DOHH2 (cell line): Measurements from ENCODE around the gene USP46.

Source experiments
- H3F3A ChIP-seq: fragments of 200-600 bp; sonication (generic), shearing (Covaris generic); 2 replicates; pipeline ENCODE4 v1.6.0; 2016; ENCODE audit warnings: antibody characterized with exemption, mild to moderate bottlenecking; ENCODE audit not compliant: control insufficient read depth, insufficient read depth
- H3K27ac ChIP-seq: fragments of 200-600 bp; sonication (generic); 2 replicates; pipeline ENCODE4 v1.5.1; 2014; ENCODE audit warnings: low read depth, mild to moderate bottlenecking, low read length, moderate library complexity
- H3K27me3 ChIP-seq: fragments of 200-600 bp; sonication (generic); 2 replicates; pipeline ENCODE4 v1.6.1; 2014; ENCODE audit warnings: mild to moderate bottlenecking, low read length, mixed read lengths; ENCODE audit not compliant: control insufficient read depth
- H3K36me3 ChIP-seq: fragments of 200-600 bp; sonication (generic); 2 replicates; pipeline ENCODE4 v1.6.1; 2014; ENCODE audit warnings: mild to moderate bottlenecking, low read length, moderate library complexity, mixed read lengths; ENCODE audit not compliant: control insufficient read depth
- H3K4me1 ChIP-seq: fragments of 200-600 bp; sonication (generic); 2 replicates; pipeline ENCODE4 v1.6.1; 2014; ENCODE audit warnings: mild to moderate bottlenecking, low read length, mixed read lengths; ENCODE audit not compliant: control insufficient read depth
- H3K4me2 ChIP-seq: fragments of 200-600 bp; sonication (generic); 2 replicates; pipeline ENCODE4 v1.6.0; 2014; ENCODE audit warnings: mild to moderate bottlenecking, low read length, moderate library complexity
- H3K4me3 ChIP-seq: fragments of 200-600 bp; sonication (generic); 2 replicates; pipeline ENCODE4 v1.5.1; 2014; ENCODE audit warnings: mild to moderate bottlenecking, low read length, mixed read lengths
- H3K79me2 ChIP-seq: fragments of 200-600 bp; sonication (generic); 2 replicates; pipeline ENCODE4 v1.6.1; 2014; ENCODE audit warnings: mild to moderate bottlenecking, low read length, mixed read lengths; ENCODE audit not compliant: control insufficient read depth
- H3K9me2 ChIP-seq: fragments of 200-600 bp; sonication (generic); replicated peaks from 2 replicates; pipeline ENCODE4 v1.6.1; 2014; ENCODE audit warnings: mild to moderate bottlenecking, low read length, mixed read lengths; ENCODE audit not compliant: control insufficient read depth
- H3K9me3 ChIP-seq: fragments of 200-600 bp; sonication (generic); 2 replicates; pipeline ENCODE4 v1.6.1; 2014; ENCODE audit warnings: antibody characterized with exemption, low read length, mixed read lengths; ENCODE audit not compliant: control insufficient read depth, insufficient read depth
- H4K20me1 ChIP-seq: fragments of 200-600 bp; sonication (generic); 2 replicates; pipeline ENCODE4 v1.6.0; 2014; ENCODE audit warnings: low read depth, mild to moderate bottlenecking, antibody characterized with exemption, low read length, moderate library complexity; ENCODE audit not compliant: control insufficient read depth, insufficient read depth
- CTCF ChIP-seq: fragments of 200-600 bp; sonication (generic); IDR thresholded peaks from one replicate; pipeline ENCODE4 v1.5.1; 2014; ENCODE audit warnings: antibody characterized with exemption, mild to moderate bottlenecking, low read depth, low read length; ENCODE audit not compliant: poor library complexity, severe bottlenecking
- EZH2phosphoT487 ChIP-seq: fragments of 200-600 bp; sonication (generic); IDR thresholded peaks from 2 replicates; pipeline ENCODE4 v1.6.1; 2017; ENCODE audit warnings: borderline replicate concordance, mild to moderate bottlenecking, antibody characterized with exemption, low read length, moderate library complexity, mixed read lengths

USP46 gene

GRCh38 chr4:52655506-52655905 lies 3.6 kb downstream of the USP46 start:
- Histone ChIP-seq H3K9me2 (no peaks in the 10 kb centered on the region), H4K20me1 (no peaks in the 10 kb centered on the region), H3K79me2 (peaks cover 89% of the 10 kb centered on the region), H3K4me1 (peaks cover 25% of the 10 kb centered on the region), H3K4me3 (no peak overlapping the region), H3K4me2 (no peak overlapping the region), H3K27me3 (no peaks in the 10 kb centered on the region), H3F3A (no peaks in the 10 kb centered on the region), H3K9me3 (no peaks in the 10 kb centered on the region), H3K27ac (no peak overlapping the region), H3K36me3 (peaks cover 35% of the 10 kb centered on the region)
- TF ChIP-seq CTCF, result no peak
- no peak for TF ChIP-seq EZH2phosphoT487

GRCh38 chr4:52651996-52652672 lies 7.0 kb downstream of the USP46 start:
- Histone ChIP-seq H3K9me3 (0 out of 2 replicates have a peak, but pooled peaks cover 4% of the 10 kb centered on the region), H3K27me3 (no peaks in the 10 kb centered on the region), H3K4me3 (no peak overlapping the region), H3K36me3 (peaks cover 40% of the 10 kb centered on the region), H3K9me2 (no peaks in the 10 kb centered on the region), H3K4me1 (peaks cover 5% of the 10 kb centered on the region; the same call in 1 of the 2 replicates), H3K4me2 (no peak overlapping the region), H3K79me2 (peaks cover 92% of the 10 kb centered on the region), H3F3A (no peaks in the 10 kb centered on the region), H4K20me1 (no peaks in the 10 kb centered on the region), H3K27ac (no peak overlapping the region)
- TF ChIP-seq EZH2phosphoT487 (no peak), CTCF (no peak)

GRCh38 chr4:52648836-52649235 lies 10.3 kb downstream of the USP46 start:
- Histone ChIP-seq H4K20me1 (no peaks in the 10 kb centered on the region), H3K9me2 (no peaks in the 10 kb centered on the region), H3K4me2 (no peak overlapping the region), H3K4me3 (no peak overlapping the region), H3K27ac (no peak overlapping the region), H3K36me3 (peaks cover 21% of the 10 kb centered on the region), H3F3A (no peaks in the 10 kb centered on the region), H3K27me3 (no peaks in the 10 kb centered on the region), H3K4me1 (peaks cover 33% of the 10 kb centered on the region), H3K9me3 (0 out of 2 replicates have a peak, but pooled peaks cover 4% of the 10 kb centered on the region), H3K79me2 (peaks cover 93% of the 10 kb centered on the region)
- TF ChIP-seq CTCF, result no peak
- no peak for TF ChIP-seq EZH2phosphoT487
